Measurements from ENCODE around the gene SSR1. TPM values are rescaled to one million over a fixed set of nuclear protein-coding genes. Genes with fewer than 3 reads are reported as not detected.
A peak's percentile ranks its signal among the peaks of the same experiment; 100 is the strongest.
"Not testable (repeated sequence)": the region's sequence is repeated elsewhere in the genome, so short reads cannot be mapped to it uniquely, and the experiment has no call there.

SSR1 gene
- total RNA-seq, 8 experiments from 2014 or later = 41.8 to 100 (median 62.0) TPM

DNA sequence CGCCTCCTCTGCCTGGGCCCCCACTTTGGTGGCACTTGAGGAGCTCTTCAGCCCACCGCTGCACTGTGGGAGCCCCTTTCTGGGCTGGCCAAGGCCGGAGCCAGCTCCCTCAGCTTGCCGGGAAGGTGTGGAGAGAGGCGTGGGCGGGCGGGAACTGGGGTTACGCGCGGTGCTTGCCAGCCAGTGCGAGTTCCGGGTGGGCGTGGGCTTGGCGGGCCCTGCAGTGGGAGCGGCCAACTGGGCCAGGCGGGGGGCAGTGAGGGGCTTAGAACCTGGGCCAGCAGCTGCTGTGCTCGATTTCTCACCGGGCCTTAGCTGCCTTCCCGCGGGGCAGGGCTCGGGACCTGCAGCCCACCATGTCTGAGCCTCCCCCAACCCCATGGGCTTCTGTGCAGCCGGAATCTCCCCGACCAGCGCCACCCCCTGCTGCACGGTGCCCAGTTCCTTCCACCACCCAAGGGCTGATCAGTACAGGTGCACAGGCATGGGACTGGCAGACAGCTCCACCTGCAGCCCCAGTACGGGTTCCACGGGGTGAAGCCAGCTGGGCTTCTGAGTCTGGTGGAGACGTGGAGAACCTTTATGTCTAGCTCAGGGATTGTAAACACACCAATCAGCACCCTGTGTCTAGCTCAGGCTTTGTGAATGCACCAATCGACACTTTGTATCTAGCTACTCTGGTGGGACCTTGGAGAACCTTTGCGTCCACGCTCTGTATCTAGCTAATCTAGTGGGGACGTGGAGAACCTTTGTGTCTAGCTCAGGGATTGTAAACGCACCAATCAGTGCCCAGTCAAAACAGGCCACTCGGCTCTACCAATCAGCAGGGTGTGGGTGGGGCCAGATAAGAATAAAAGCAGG lies 2.3 kb upstream of the SSR1 start:
- H3K4me1 ChIP-seq (replicated peaks in 1 of 2) = peaks cover 4 to 16% of the 10 kb centered on the region in 2 donors
- WGBS, 10 experiments = 86 to 97% (median 92%) methylated on average over 2 to 6 of the region's 34 CpGs; no CpG with 5 or more reads in 4 of the 10 experiments
- H3K4me3 ChIP-seq; ATAC-seq (replicated peaks in 6 of 8); H3K27ac ChIP-seq; in situ Hi-C loops (cut with MboI; ENCODE audit: low pct_unique_long_range_greater_than_20kb in 2 of 9, low sequenced_read_pairs in 9 of 9, unreplicated experiment in 9 of 9): not testable (repeated sequence)

GRCh38 chr6:7314414-7314813 lies 1.4 kb upstream of the SSR1 start:
- no peak overlapping the region for H3K27ac ChIP-seq
- no peak for ATAC-seq (replicated peaks in 6 of 8)
- in situ Hi-C loops (cut with MboI; ENCODE audit: low pct_unique_long_range_greater_than_20kb in 2 of 9, low sequenced_read_pairs in 9 of 9, unreplicated experiment in 9 of 9) = no loop called here
- no peak overlapping the region for H3K4me3 ChIP-seq
- H3K4me1 ChIP-seq (replicated peaks in 1 of 2) = peaks cover 4 to 16% of the 10 kb centered on the region in 2 donors
- WGBS, 10 experiments = 40 to 100% (median 95%) methylated on average over 1 to 4 of the region's 7 CpGs; no CpG with 5 or more reads in 4 of the 10 experiments

DNA sequence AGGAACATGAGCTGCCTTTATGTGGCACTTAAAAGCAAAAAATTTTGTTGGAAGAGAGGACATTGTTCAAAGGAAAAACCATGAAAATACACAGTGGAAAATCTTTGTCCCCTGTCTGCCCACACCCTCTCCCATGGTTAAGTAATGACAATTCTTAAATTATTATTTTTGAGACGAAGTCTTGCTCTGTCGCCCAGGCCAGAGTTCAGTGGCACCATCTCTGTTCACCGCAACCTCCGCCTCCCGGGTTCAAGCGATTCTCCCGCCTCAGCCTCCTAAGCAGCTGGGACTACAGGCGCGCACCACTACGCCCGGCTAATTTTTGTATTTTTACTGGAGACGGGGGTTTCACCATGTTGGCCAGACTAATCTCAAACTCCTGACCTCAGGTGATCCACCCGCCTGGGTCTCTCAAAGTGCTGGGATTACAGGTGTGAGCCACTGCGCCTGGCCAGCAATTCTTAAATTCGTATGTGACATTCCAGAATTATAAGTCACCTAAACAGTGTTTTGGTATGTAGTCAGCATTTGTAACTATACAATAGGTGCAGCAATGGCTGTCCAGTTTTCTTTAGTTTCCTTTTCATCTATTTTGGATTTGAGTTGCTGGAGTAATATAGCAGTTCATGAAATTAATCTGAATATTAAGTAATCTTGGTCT lies 636 bp upstream of the SSR1 start:
- Histone ChIP-seq H3K4me1 (replicated peaks in 1 of 2) (peaks cover 4 to 16% of the 10 kb centered on the region in 2 donors), H3K27ac (peak overlapping the region; percentile 77 to 82), H3K4me3 (peak overlapping the region; percentile 67 to 86 (median 85))
- 50 to 100% (median 76%) methylated on average over 1 to 15 of the region's 15 CpGs; no CpG with 5 or more reads in 2 of the 10 experiments for WGBS, 10 experiments
- in situ Hi-C loops (cut with MboI; ENCODE audit: low pct_unique_long_range_greater_than_20kb in 2 of 9, low sequenced_read_pairs in 9 of 9, unreplicated experiment in 9 of 9) = no loop called here
- ATAC-seq (replicated peaks in 6 of 8) = no peak

GRCh38 chr6:7311917-7312615 lies 933 bp downstream of the SSR1 start:
- 0 to 2% (median 0%) methylated on average over 1 to 16 of the region's 17 CpGs for WGBS, 10 experiments
- ATAC-seq (replicated peaks in 6 of 8) = peak in 1 of 8 experiments; percentile 1
- in situ Hi-C loops (cut with MboI; ENCODE audit: low pct_unique_long_range_greater_than_20kb in 2 of 9, low sequenced_read_pairs in 9 of 9, unreplicated experiment in 9 of 9) = no loop called here
- H3K4me3 ChIP-seq = peak overlapping the region; percentile 67 to 86 (median 85)
- peak overlapping the region; percentile 91 to 98 for H3K27ac ChIP-seq
- peaks cover 4 to 16% of the 10 kb centered on the region in 2 donors for H3K4me1 ChIP-seq (replicated peaks in 1 of 2)

DNA sequence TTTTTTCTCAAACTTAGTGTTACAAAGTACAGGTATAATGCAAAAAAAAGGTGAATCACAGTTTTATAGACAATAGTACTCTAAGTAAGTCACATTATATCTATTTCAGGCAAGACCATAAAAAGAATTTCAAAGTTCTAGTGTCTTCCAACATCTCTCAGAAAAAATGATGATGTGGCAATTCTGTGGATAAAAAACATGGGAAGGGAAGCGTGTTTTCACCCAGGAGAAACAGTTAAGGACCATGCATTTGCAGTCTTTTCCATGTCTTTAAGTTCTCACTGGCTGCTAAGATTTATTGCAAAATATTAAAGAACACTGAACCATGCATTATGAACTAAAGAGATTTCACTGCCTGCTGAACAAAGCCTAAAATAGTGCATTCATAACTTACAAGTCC lies 1.8 kb downstream of the SSR1 start:
- in situ Hi-C loops (cut with MboI; ENCODE audit: low pct_unique_long_range_greater_than_20kb in 2 of 9, low sequenced_read_pairs in 9 of 9, unreplicated experiment in 9 of 9) = no loop called here
- no peak for ATAC-seq (replicated peaks in 6 of 8)
- 8 to 73% (median 43%) methylated on average over 1 of the region's 1 CpG; no CpG with 5 or more reads in 1 of the 10 experiments for whole genome bisulfite sequencing, 10 experiments
- Histone ChIP-seq H3K4me1 (replicated peaks in 1 of 2) (peaks cover 4 to 16% of the 10 kb centered on the region in 2 donors), H3K4me3 (peak overlapping the region; percentile 67 to 86 (median 85)), H3K27ac (no peak overlapping the region)

DNA sequence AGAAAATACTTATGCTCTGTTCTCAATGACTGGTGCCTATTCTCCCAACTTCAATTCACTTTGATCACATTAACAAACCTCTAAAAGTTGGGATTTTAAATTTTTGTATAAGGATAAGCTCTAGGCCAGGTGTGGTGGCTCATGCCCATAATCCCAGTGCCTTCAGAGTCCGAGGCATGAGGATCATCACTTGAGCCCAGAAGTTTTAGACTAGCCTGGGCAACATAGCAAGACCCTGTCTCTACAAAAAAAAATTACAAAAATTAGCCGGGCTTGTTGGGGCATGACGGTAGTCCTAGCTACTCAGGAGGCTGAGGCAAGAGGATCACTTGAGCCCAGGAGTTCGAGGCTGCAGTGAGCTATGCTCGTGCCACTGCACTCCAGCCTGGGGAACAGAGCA lies 3.9 kb downstream of the SSR1 start:
- in situ Hi-C loops (cut with MboI; ENCODE audit: low pct_unique_long_range_greater_than_20kb in 2 of 9, low sequenced_read_pairs in 9 of 9, unreplicated experiment in 9 of 9) = no loop called here
- WGBS, 10 experiments = 90 to 100% (median 100%) methylated on average over 1 to 5 of the region's 5 CpGs; no CpG with 5 or more reads in 5 of the 10 experiments
- Histone ChIP-seq H3K4me3 (no peak overlapping the region), H3K4me1 (replicated peaks in 1 of 2) (peaks cover 4 to 16% of the 10 kb centered on the region in 2 donors), H3K27ac (no peak overlapping the region)
- ATAC-seq (replicated peaks in 6 of 8) = no peak

DNA sequence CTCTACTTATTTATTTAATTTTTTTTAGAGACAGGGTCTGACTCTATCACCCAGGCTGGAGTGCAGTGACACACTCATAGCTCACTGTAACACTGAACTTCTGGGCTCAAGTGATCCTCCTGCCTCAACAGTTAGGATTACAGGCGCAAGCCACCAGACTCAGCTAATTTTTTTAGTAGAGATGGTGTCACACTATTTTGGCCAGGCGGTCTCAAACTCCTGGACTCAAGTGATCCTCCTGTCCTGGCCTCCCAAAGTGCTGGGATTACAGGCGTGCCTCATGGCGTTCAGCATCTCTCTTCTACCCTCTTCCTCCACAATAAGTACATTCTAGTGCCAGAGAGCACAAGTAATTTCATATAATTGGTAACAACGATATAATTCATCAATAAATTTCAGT lies 5.5 kb downstream of the SSR1 start:
- H3K4me1 ChIP-seq (replicated peaks in 1 of 2) = peaks cover 0 to 10% of the 10 kb centered on the region in 2 donors
- in situ Hi-C loops (cut with MboI; ENCODE audit: low pct_unique_long_range_greater_than_20kb in 2 of 9, low sequenced_read_pairs in 9 of 9, unreplicated experiment in 9 of 9) = no loop called here
- H3K27ac ChIP-seq = no peak overlapping the region
- no peak overlapping the region for H3K4me3 ChIP-seq
- ATAC-seq (replicated peaks in 6 of 8) = no peak
- WGBS, 10 experiments = 90 to 100% (median 97%) methylated on average over 1 to 5 of the region's 5 CpGs; no CpG with 5 or more reads in 3 of the 10 experiments

- ATAC-seq (replicated peaks in 6 of 8) = no peak
- Histone ChIP-seq H3K4me1 (replicated peaks in 1 of 2) (no peaks in the 10 kb centered on the region), H3K4me3 (no peak overlapping the region), H3K27ac (no peak overlapping the region)
- in situ Hi-C loops (cut with MboI; ENCODE audit: low pct_unique_long_range_greater_than_20kb in 2 of 9, low sequenced_read_pairs in 9 of 9, unreplicated experiment in 9 of 9) = no loop called here
- 27 to 100% (median 89%) methylated on average over 1 of the region's 1 CpG for WGBS, 10 experiments
Observed at GRCh38 chr6:7304821-7305220, 8.2 kb downstream of the SSR1 start.

DNA sequence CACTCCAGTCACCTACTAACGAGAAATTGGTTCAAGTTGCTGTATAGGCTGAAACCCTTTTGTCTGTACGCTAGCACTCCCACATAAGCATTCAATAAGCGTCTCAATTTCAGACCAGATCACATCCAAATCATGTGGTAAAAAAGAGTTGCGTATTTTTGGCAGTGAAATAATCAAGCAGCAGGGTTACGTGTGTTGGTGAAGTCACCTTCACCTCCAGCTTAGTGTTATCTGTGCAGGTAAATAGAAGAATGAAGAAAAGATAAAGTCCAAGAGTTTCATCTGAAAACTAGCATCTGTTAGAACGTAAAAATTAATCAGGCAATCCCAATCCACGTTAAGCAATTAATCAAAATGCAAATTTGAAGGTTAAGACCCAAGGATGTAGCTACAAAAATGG lies 11.3 kb downstream of the SSR1 start:
- 78 to 100% (median 94%) methylated on average over 2 to 7 of the region's 7 CpGs for WGBS, 10 experiments
- no peak for ATAC-seq (replicated peaks in 6 of 8)
- no peak overlapping the region for H3K4me3 ChIP-seq
- in situ Hi-C loops (cut with MboI; ENCODE audit: low pct_unique_long_range_greater_than_20kb in 2 of 9, low sequenced_read_pairs in 9 of 9, unreplicated experiment in 9 of 9) = no loop called here
- H3K4me1 ChIP-seq (replicated peaks in 1 of 2) = no peaks in the 10 kb centered on the region
- no peak overlapping the region for H3K27ac ChIP-seq

DNA sequence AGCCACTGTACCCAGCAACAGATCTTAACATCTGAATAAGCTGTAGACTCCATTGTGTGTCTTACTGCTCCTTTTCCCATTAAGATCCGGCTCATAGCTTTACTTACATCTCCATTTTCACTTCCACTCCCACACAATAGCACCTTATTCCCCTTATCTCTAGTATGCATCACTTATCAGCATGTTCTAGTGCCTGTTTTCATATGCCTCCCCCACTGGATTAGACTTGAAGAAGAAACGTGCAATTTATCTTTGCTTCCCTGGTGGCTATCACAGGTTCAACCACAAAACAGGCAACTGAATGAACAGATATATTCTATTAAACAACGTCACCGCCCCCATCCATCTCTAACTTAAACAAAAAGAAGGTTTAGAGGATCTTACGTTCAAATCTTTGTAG lies 12.1 kb downstream of the SSR1 start:
- in situ Hi-C loops (cut with MboI; ENCODE audit: low pct_unique_long_range_greater_than_20kb in 2 of 9, low sequenced_read_pairs in 9 of 9, unreplicated experiment in 9 of 9) = no loop called here

GRCh38 chr6:7298113-7298512 lies 14.9 kb downstream of the SSR1 start:
- in situ Hi-C loops (cut with MboI; ENCODE audit: low pct_unique_long_range_greater_than_20kb in 2 of 9, low sequenced_read_pairs in 9 of 9, unreplicated experiment in 9 of 9) = loop anchor here in 3 of 9 experiments (25.0 kb wide), 2 partner anchors 289 to 314 kb away; partner anchors contain the start of gene SNRNP48 (in 1 of the 3)
- no peak for ATAC-seq (replicated peaks in 6 of 8)
- no peak overlapping the region for H3K4me3 ChIP-seq
- WGBS, 10 experiments = 71 to 100% (median 91%) methylated on average over 1 of the region's 1 CpG; no CpG with 5 or more reads in 2 of the 10 experiments
- H3K4me1 ChIP-seq (replicated peaks in 1 of 2) = no peaks in the 10 kb centered on the region
- no peak overlapping the region for H3K27ac ChIP-seq

More for the DNA sequence above, 12.1 kb downstream of the SSR1 start:
- ATAC-seq (replicated peaks in 6 of 8) = no peak
- Histone ChIP-seq H3K4me3 (no peak overlapping the region), H3K27ac (no peak overlapping the region), H3K4me1 (replicated peaks in 1 of 2) (no peaks in the 10 kb centered on the region)
- WGBS, 10 experiments = 89 to 100% (median 98%) methylated on average over 2 to 5 of the region's 5 CpGs; no CpG with 5 or more reads in 1 of the 10 experiments

DNA sequence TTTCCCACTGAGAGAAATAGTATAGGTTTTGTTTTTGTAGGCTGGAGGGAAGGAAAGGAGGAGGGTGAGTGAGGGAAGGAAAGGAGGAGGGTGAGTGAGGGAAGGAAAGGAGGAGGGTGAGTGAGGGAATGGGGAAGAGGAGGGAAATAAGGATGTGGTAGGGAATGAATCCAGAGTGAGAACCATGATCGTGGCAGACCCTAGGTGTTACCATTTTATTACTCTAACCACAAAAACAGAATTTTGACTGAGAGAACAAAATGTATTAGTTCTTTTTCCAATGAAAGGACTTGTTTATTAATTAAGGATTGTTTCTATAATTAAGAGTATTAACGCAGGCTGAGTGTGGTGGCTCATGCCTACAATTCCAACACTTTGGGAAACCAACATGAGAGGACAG lies 16.4 kb downstream of the SSR1 start:
- Histone ChIP-seq H3K27ac (no peak overlapping the region), H3K4me1 (replicated peaks in 1 of 2) (no peaks in the 10 kb centered on the region), H3K4me3 (no peak overlapping the region)
- WGBS, 10 experiments = 71 to 100% (median 100%) methylated on average over 1 to 2 of the region's 2 CpGs
- no peak for ATAC-seq (replicated peaks in 6 of 8)
- in situ Hi-C loops (cut with MboI; ENCODE audit: low pct_unique_long_range_greater_than_20kb in 2 of 9, low sequenced_read_pairs in 9 of 9, unreplicated experiment in 9 of 9) = loop anchor here in 3 of 9 experiments (25.0 kb wide), 2 partner anchors 291 to 316 kb away; partner anchors contain the start of gene SNRNP48 (in 1 of the 3)
